Measurements from ENCODE around the gene PAPPA. TPM values are rescaled to one million over a fixed set of nuclear protein-coding genes. Genes with fewer than 3 reads are reported as not detected.

PAPPA gene
- total RNA-seq, 1 experiment from 2014 or later = 0.22 TPM

DNA sequence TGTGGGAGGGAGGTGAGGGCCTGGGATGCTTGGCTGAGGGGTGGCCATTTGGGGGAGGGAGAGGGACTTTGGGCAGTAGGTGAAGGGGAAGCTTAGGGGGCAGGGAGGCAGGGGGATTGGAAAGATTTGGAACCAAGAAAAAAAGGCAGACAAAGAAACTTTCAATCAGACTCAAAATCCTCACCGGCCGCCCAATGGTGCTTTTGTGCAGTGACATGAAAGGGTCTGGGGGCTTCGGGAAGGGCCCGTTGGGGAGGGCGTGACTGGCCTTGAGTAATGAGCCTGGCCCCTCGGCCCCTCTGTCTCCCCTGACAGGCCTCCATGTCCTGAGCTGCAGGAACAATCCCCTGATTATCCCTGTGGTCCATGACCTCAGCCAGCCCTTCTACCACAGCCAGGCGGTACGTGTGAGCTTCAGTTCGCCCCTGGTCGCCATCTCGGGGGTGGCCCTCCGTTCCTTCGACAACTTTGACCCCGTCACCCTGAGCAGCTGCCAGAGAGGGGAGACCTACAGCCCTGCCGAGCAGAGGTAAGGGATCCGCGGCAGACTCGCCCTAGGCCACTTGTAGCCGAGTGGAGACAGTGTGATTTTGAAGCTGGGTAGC is 181.1 kb downstream of the PAPPA start (continued):
- TF ChIP-seq, protein P1, sequence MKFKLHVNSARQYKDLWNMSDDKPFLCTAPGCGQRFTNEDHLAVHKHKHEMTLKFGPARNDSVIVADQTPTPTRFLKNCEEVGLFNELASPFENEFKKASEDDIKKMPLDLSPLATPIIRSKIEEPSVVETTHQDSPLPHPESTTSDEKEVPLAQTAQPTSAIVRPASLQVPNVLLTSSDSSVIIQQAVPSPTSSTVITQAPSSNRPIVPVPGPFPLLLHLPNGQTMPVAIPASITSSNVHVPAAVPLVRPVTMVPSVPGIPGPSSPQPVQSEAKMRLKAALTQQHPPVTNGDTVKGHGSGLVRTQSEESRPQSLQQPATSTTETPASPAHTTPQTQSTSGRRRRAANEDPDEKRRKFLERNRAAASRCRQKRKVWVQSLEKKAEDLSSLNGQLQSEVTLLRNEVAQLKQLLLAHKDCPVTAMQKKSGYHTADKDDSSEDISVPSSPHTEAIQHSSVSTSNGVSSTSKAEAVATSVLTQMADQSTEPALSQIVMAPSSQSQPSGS (CRISPR knock-in tag; IDR thresholded peaks at IDR 0.05; ENCODE audit: borderline replicate concordance, low read depth) = no peak
- TF ChIP-seq, protein P2, sequence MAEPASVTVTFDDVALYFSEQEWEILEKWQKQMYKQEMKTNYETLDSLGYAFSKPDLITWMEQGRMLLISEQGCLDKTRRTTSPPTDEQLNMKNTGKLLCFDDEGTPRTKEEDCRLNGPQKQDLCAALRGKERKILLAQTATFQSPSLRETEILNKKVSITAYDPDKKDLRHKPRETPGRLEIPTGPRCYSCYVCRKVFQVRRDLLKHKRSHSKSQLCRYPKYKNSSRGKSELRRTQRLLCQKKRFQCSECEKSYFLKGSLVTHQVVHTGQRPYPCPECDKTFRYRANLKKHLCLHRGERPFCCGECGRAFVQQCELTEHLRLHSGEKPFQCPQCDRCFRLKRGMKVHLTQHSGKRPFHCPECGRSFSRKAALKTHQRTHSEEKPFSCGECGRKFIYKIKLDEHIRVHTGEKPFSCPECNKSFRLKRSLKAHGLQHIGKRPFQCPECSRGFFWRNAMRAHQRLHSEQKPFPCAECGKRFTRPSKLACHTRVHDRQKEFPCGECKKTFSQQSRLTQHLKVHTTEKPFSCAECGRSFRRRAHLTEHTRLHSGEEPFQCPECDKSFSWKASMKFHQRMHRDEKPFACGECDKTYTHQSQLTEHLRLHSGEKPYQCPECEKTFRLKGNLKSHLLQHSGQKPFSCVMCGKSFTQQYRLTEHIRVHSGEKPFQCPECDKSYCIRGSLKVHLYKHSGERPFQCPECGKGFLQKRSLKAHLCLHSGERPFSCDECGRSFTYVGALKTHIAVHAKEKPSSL (CRISPR knock-in tag; conservative IDR thresholded peaks at IDR 0.05) = no peak
- TF ChIP-seq GRHL2 (CRISPR knock-in tag; IDR thresholded peaks at IDR 0.05; ENCODE audit: insufficient replicate concordance, severe bottlenecking) = no peak
- no peak for TF ChIP-seq NR3C1 (CRISPR knock-in tag; conservative IDR thresholded peaks at IDR 0.05; ENCODE audit: low read depth)
- no peak for TF ChIP-seq ZNF263 (CRISPR knock-in tag; IDR thresholded peaks at IDR 0.05; ENCODE audit: low read depth)
- TF ChIP-seq, protein P3, sequence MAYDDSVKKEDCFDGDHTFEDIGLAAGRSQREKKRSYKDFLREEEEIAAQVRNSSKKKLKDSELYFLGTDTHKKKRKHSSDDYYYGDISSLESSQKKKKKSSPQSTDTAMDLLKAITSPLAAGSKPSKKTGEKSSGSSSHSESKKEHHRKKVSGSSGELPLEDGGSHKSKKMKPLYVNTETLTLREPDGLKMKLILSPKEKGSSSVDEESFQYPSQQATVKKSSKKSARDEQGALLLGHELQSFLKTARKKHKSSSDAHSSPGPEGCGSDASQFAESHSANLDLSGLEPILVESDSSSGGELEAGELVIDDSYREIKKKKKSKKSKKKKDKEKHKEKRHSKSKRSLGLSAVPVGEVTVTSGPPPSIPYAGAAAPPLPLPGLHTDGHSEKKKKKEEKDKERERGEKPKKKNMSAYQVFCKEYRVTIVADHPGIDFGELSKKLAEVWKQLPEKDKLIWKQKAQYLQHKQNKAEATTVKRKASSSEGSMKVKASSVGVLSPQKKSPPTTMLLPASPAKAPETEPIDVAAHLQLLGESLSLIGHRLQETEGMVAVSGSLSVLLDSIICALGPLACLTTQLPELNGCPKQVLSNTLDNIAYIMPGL (CRISPR knock-in tag; IDR thresholded peaks at IDR 0.05) = no peak

DNA sequence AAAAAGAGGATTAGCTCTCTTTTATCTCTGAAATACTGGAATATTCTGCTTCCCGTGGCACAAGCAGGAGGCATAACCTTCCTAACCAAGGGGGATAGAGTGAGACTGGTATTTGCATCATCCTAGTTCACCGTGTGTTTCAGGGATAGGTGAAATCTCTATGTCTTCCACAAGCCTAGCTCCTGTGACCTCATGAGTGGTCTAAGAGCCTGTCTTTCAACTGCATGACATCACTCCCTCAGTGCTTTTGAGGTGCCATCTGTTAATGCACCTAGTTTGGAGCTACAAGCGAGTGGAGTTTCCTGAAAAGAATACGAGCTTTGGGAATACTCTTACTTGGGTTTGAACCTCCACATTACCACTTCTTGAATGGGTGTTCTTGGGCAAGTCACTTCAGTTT is 181.8 kb downstream of the PAPPA start:
- Mint-ChIP-seq H3K27me3 (ENCODE audit: low read depth) (peaks cover 99% of the 10 kb centered on the region), H3K4me1 (peaks cover 52% of the 10 kb centered on the region), H3K4me3 (no peak overlapping the region), H3K27ac (no peak overlapping the region), H3K36me3 (no peaks in the 10 kb centered on the region), H3K9me3 (no peaks in the 10 kb centered on the region)
- CTCF ChIA-PET = interaction anchor here (0.5 kb wide), 1 partner anchor 208 kb away, joined by 3 read pairs; no protein-coding TSS in a partner anchor
- TF ChIP-seq, protein P4, sequence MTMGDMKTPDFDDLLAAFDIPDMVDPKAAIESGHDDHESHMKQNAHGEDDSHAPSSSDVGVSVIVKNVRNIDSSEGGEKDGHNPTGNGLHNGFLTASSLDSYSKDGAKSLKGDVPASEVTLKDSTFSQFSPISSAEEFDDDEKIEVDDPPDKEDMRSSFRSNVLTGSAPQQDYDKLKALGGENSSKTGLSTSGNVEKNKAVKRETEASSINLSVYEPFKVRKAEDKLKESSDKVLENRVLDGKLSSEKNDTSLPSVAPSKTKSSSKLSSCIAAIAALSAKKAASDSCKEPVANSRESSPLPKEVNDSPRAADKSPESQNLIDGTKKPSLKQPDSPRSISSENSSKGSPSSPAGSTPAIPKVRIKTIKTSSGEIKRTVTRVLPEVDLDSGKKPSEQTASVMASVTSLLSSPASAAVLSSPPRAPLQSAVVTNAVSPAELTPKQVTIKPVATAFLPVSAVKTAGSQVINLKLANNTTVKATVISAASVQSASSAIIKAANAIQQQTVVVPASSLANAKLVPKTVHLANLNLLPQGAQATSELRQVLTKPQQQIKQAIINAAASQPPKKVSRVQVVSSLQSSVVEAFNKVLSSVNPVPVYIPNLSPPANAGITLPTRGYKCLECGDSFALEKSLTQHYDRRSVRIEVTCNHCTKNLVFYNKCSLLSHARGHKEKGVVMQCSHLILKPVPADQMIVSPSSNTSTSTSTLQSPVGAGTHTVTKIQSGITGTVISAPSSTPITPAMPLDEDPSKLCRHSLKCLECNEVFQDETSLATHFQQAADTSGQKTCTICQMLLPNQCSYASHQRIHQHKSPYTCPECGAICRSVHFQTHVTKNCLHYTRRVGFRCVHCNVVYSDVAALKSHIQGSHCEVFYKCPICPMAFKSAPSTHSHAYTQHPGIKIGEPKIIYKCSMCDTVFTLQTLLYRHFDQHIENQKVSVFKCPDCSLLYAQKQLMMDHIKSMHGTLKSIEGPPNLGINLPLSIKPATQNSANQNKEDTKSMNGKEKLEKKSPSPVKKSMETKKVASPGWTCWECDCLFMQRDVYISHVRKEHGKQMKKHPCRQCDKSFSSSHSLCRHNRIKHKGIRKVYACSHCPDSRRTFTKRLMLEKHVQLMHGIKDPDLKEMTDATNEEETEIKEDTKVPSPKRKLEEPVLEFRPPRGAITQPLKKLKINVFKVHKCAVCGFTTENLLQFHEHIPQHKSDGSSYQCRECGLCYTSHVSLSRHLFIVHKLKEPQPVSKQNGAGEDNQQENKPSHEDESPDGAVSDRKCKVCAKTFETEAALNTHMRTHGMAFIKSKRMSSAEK (CRISPR knock-in tag; IDR thresholded peaks at IDR 0.05; ENCODE audit: borderline replicate concordance) = no peak
- TF ChIP-seq NFYB (CRISPR knock-in tag; conservative IDR thresholded peaks at IDR 0.05; ENCODE audit: low read depth) (no peak), GTF2I (CRISPR knock-in tag; conservative IDR thresholded peaks at IDR 0.05) (no peak), CBFB (CRISPR knock-in tag; IDR thresholded peaks at IDR 0.05; ENCODE audit: low read depth) (no peak), NR2C2 (CRISPR knock-in tag; IDR thresholded peaks at IDR 0.05) (no peak), ZNF232 (CRISPR knock-in tag; IDR thresholded peaks at IDR 0.05) (no peak)
- TF ChIP-seq, protein P5, sequence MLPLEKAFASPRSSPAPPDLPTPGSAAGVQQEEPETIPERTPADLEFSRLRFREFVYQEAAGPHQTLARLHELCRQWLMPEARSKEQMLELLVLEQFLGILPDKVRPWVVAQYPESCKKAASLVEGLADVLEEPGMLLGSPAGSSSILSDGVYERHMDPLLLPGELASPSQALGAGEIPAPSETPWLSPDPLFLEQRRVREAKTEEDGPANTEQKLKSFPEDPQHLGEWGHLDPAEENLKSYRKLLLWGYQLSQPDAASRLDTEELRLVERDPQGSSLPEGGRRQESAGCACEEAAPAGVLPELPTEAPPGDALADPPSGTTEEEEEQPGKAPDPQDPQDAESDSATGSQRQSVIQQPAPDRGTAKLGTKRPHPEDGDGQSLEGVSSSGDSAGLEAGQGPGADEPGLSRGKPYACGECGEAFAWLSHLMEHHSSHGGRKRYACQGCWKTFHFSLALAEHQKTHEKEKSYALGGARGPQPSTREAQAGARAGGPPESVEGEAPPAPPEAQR (CRISPR knock-in tag; IDR thresholded peaks at IDR 0.05) = no peak
- DNase-seq (ENCODE audit: low spot score) (no peak), ATAC-seq (no peak)
- POLR2A ChIA-PET = no interaction called here

All from WTC11 (cell line).